ENCODE measurements around the gene HOXD8.

HOXD8 gene

GRCh38 chr2:176103742-176104315 is 25.7 kb upstream of the HOXD8 start:
- peak in 1 of 2 donors; percentile 2 for DNase-seq

- DNase-seq = peak in 1 of 2 donors; percentile 5
Observed at GRCh38 chr2:176104316-176105077, 25.0 kb upstream of the HOXD8 start.

DNA sequence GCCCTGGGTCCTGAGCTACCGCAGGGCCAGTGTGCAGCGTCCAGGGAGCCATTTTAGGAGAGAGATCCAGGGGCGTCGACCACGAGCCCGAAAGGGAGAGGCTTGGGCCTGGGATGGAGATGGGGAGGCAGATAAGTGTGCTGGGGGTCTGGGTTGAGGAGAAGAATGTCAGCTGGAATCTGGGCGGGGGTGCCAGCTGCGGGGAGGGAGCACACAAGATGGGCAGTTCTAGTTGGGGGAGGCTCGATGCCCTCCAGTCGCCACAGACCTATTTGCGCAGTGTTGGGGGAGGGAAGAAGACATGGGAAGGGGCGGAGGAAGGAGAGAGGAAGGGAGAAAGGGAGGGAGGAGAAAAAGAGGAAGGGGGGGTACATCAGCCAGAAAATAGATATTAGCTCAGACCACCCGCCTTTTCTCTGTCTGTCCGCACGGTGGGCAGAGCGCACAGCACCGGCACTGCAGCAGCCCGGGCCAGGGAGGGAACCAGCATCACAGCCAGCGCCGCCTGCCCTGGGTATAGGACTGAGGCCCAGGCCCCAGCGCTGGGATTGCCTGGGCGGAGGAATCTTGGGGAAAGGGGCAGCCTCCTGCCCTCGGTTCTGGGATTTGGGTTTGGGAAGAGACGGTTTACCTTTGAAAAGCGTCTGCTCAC is 24.3 kb upstream of the HOXD8 start:
- DNase-seq = peak in 1 of 2 donors; percentile 5

GRCh38 chr2:176105730-176106580 is 23.6 kb upstream of the HOXD8 start:
- DNase-seq = no peak

- no peak for DNase-seq
Observed at GRCh38 chr2:176106581-176107539, 22.6 kb upstream of the HOXD8 start, which contains the start of gene HOXD11. HOXD11 (plus strand) TSS chr2:176107280; CDS start chr2:176107356, 76 bp downstream.

DNA sequence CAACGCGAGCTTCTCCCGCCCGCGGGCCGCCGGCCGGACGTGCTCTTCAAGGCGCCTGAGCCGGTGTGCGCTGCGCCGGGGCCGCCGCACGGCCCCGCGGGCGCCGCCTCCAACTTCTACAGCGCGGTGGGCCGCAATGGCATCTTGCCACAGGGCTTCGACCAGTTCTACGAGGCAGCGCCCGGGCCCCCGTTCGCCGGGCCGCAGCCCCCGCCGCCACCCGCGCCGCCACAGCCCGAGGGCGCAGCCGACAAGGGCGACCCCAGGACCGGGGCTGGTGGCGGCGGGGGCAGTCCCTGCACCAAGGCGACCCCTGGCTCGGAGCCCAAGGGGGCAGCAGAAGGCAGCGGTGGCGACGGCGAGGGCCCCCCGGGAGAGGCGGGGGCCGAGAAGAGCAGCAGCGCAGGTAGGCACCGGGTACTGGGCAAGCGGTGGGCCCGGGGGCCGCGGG is 21.7 kb upstream of the HOXD8 start:
- no peak for DNase-seq

- DNase-seq = no peak
Observed at GRCh38 chr2:176109192-176109901, 20.2 kb upstream of the HOXD8 start.

DNA sequence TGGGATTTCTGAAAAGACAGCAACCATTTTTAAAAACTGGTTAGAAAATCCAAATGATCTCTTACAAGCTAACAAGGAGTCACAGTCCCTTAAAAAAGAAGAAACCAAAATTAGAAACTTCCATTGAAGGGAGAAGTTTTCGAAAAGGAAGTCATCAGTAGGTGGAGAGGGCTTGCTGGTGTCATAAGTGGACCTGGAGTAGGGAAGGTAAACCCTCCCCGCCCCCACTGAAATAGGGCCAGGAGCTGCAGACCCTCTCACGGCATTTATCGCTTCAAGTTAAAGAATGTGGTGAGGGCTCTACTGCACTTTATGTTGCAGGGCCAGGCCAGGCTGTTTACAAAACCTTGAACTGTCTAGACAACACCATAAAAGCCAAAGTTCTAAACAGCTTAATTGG is 19.6 kb upstream of the HOXD8 start:
- DNase-seq = no peak

DNA sequence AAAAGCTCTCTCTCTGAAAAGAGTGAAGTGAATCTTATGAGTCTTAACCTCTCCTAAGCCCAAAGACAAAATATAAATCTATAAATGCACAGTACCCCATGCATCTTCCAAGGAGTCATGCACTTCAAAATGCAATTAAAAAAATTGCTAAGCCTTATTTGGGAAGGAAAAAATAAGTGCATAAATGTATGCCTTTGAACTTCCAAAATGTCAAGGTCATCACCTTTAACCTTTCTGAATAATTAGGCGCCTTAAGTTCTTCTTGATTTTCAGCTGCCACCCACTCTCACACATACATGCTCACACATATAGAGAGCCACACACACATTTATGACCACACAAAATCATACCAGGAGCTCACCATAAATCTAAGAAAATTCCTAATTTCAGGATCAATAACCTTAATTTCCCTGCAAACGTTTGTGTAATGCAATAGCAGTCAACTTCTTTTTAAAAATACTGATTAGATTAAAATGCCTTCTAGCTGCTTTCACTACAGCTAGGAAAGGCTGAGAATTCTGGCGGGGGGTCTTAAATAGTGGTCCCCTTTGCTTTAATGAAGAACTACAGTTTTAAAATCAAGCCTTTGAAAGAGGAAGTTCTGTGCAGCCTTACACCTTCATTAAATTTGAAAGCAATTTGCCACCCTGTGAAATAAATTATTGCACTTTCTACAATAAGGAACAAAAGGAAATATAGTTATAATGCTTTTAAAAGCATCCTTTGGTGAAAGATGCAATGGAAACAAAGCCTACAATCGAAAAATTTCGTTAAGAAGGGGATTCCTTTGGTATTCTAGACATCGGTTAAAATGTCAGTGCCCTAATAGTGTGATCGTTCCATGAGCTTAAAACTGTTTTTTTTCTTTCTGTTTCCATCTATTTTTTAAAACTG is 18.8 kb upstream of the HOXD8 start:
- no peak for DNase-seq

DNA sequence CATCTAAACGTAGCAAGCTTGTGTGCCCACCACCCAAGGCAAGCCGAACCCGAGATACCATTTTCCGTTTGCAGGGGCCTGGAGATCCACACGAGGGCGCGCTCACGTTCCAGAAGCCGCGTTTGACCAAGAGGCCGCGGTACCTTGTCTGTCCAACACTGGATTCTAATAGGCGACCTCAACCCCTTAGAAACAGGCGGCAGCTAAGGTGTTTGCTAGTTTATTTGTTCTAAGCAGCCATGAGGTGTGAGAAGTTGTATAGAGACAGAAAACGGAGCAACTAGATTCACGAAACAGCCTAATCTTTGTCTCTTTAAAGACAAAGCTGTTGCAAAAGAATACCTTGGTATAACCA is 18.2 kb upstream of the HOXD8 start:
- DNase-seq = no peak

DNA sequence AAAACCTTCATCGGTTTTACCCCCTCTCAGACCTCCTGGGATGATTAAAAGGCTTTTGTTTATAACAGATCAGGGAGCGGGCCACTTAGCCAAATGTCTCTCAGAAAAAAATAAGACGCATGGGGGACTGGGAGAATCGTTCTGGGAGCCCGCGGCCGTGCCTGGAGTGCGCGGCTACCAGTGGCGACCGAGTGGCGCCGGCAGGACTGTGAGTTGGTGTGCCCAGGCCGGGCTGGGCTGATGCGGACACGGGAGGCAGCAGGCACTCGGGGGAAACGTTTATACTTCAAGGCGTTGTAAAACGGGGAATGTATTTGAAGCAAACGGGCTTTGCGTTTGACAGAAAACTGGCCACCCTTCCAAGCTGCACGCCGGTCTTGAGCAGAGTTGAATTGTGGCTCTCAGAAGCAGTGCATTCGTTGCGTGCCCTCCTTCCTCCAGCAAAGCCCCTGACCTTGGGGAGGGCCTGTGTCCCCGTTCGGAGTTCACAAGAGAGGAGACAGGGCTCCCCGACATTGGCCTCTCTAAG is 17.6 kb upstream of the HOXD8 start:
- DNase-seq = no peak

- DNase-seq = no peak
Observed at GRCh38 chr2:176112375-176113302, 16.9 kb upstream of the HOXD8 start.

- DNase-seq = no peak
Observed at GRCh38 chr2:176114120-176114929, 15.2 kb upstream of the HOXD8 start.

- no peak for DNase-seq
Observed at GRCh38 chr2:176114930-176115625, 14.4 kb upstream of the HOXD8 start.

GRCh38 chr2:176115883-176116813 is 13.4 kb upstream of the HOXD8 start, which contains the start of gene HOXD10:
HOXD10 (plus strand) TSS chr2:176116778; CDS start chr2:176116834, 56 bp downstream.
- no peak for DNase-seq

Data from CD4-positive, alpha-beta T cell treated with Interleukin-4 for 1 hour (primary cell).